Pancreas (tissue), 10 donors: ENCODE measurements around the gene UBASH3B. TPM values are rescaled to one million over a fixed set of nuclear protein-coding genes. Genes with fewer than 3 reads are reported as not detected.

Experiments used
- ATAC-seq, 4 donors: fragments of 200-7000 bp; cut with Tn5 transposase; one replicate each; pipeline versions ENCODE4 v1.8.0 to v1.9.1; 2020; ENCODE audit warnings: mild to moderate bottlenecking in 4 of 4, moderate library complexity in 4 of 4
- DNase-seq, 6 donors: peaks; one replicate each; pipeline ENCODE4 v3.0.0-alpha.2; 2020
- FAIRE-seq: peaks from 2 replicates; lab custom pipeline; 2012; peaks lifted over from hg19 to GRCh38; lab: Jason Lieb, UNC
- H3K27ac ChIP-seq, 4 donors: fragments of 200-600 bp; sonication (generic); 1 replicate in 3 of 4; 2 replicates in 1 of 4; pipeline versions ENCODE4 v1.5.0 to v1.8.0; 2020
- H3K27me3 ChIP-seq, 4 donors: fragments of 200-600 bp; one replicate each; pipeline ENCODE4 v1.8.0; 2021
- H3K36me3 ChIP-seq, 3 donors: fragments of 200-600 bp; sonication (generic) in 1 of 3; one replicate each; pipeline versions ENCODE4 v1.5.0 to v1.8.0; 2020 to 2021
- H3K4me1 ChIP-seq, 3 donors: fragments of 200-600 bp; one replicate each; pipeline ENCODE4 v1.8.0; 2021
- H3K4me3 ChIP-seq, 4 donors: fragments of 200-600 bp; sonication (generic) in 2 of 4; one replicate each; pipeline versions ENCODE4 v1.5.0 to v1.8.0; 2020 to 2021
- H3K9me3 ChIP-seq, 4 donors: fragments of 200-600 bp; one replicate each; pipeline ENCODE4 v1.8.0; 2021
- WGBS, 2 donors: extraction: QIAGEN DNeasy Blood & Tissue Kit; methylation state at CpG; one replicate each; pipeline ENCODE4 v1.1.7; 2013; 5-methylcytosine and 5-hydroxymethylcytosine counted together
- intact Hi-C, 3 donors: fragments of 100-400 bp; cut with DNase I; formaldehyde crosslinking; loops; one replicate each; pipeline versions ENCODE4 v1.11.1 to v1.14.2; 2022
- polyA plus RNA-seq, 2 donors: library from polyadenylated mRNA; stranded (reverse); fragments of 200-250 nt; gene quantifications; one replicate each; pipeline ENCODE4 v1.2.3, GENCODE V29; 2013
- total RNA-seq, 6 donors: library from RNA; stranded (reverse); fragmentation: NEBNext Ultra II Directional in 4 of 6; extraction: Animal tissue kit (Norgen Biotek cat#: 25700) in 4 of 6; gene quantifications; one replicate each; pipeline versions ENCODE4 v1.2.1 to v1.2.4, GENCODE V29; 2021 to 2023
- TF ChIP-seq, protein P1 (sequence below), 4 donors: fragments of 200-600 bp; sonication (generic) in 3 of 4; IDR thresholded peaks; one replicate each; pipeline versions ENCODE4 v1.5.0 to v1.8.0; 2021; ENCODE audit warnings: antibody characterized with exemption in 4 of 4
- donor health status: healthy with polysubstance abuse.
- donor health status: DM: no; HTN: no; CAD: no; lungs with moderate emphysema.
- donor health status: DM: no; HTN: no; CAD: no.
- donor health status: control.
- donor health status: control.
- donor health status: Bipolar disorder and iron deficiency.
- donor health status: DM: yes; HTN: yes; CAD: no.
- donor health status: DM: no; HTN: no; CAD: no.
- donor health status: DM: no; HTN: no; CAD: no.
- donor health status: DM: yes; HTN: yes; CAD: no.

Gene UBASH3B
- total and polyA plus RNA-seq, 8 donors: 0.56 to 5.8 (median 1.8) TPM

GRCh38 chr11:122780296-122780949 lies 124.9 kb downstream of the UBASH3B start:
- intact Hi-C loops: loop anchor here in 1 of 3 donors (5.0 to 10.0 kb wide), 2 partner anchors 153 to 196 kb away; no protein-coding TSS in a partner anchor

GRCh38 chr11:122781378-122782195 lies 126.1 kb downstream of the UBASH3B start:
- FAIRE-seq (no peak), ATAC-seq (peak; percentile 95 to 99 (median 96)), DNase-seq (peak; percentile 68 to 90 (median 84))
- Histone ChIP-seq H3K27ac (no peak overlapping the region), H3K36me3 (no peaks in the 10 kb centered on the region), H3K9me3 (no peaks in the 10 kb centered on the region), H3K27me3 (no peaks in the 10 kb centered on the region), H3K4me1 (no peaks in the 10 kb centered on the region), H3K4me3 (no peak overlapping the region)
- 17 to 18% methylated on average over 12 of the region's 12 CpGs for WGBS, 2 donors
- intact Hi-C loops: loop anchor here in 1 of 3 donors (5.0 to 10.0 kb wide), 2 partner anchors 154 to 197 kb away; no protein-coding TSS in a partner anchor
- TF ChIP-seq, protein P1, sequence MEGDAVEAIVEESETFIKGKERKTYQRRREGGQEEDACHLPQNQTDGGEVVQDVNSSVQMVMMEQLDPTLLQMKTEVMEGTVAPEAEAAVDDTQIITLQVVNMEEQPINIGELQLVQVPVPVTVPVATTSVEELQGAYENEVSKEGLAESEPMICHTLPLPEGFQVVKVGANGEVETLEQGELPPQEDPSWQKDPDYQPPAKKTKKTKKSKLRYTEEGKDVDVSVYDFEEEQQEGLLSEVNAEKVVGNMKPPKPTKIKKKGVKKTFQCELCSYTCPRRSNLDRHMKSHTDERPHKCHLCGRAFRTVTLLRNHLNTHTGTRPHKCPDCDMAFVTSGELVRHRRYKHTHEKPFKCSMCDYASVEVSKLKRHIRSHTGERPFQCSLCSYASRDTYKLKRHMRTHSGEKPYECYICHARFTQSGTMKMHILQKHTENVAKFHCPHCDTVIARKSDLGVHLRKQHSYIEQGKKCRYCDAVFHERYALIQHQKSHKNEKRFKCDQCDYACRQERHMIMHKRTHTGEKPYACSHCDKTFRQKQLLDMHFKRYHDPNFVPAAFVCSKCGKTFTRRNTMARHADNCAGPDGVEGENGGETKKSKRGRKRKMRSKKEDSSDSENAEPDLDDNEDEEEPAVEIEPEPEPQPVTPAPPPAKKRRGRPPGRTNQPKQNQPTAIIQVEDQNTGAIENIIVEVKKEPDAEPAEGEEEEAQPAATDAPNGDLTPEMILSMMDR (IDR thresholded peaks at IDR 0.05): peak; percentile 79 to 95 (median 86)

More at GRCh38 chr11:122780296-122780949, 124.9 kb downstream of the UBASH3B start:
- Histone ChIP-seq H3K27ac (no peak overlapping the region), H3K4me1 (no peaks in the 10 kb centered on the region), H3K36me3 (no peaks in the 10 kb centered on the region), H3K4me3 (no peak overlapping the region), H3K27me3 (no peaks in the 10 kb centered on the region), H3K9me3 (no peaks in the 10 kb centered on the region)
- ATAC-seq: no peak
- no peak for FAIRE-seq
- no peak for DNase-seq
- 74 to 82% methylated on average over 10 of the region's 10 CpGs for WGBS, 2 donors
- TF ChIP-seq, protein P1 (IDR thresholded peaks at IDR 0.05): no peak

- Histone ChIP-seq H3K27me3 (no peaks in the 10 kb centered on the region), H3K4me3 (no peak overlapping the region), H3K9me3 (no peaks in the 10 kb centered on the region), H3K4me1 (no peaks in the 10 kb centered on the region), H3K27ac (no peak overlapping the region), H3K36me3 (no peaks in the 10 kb centered on the region)
- WGBS, 2 donors: 83 to 91% methylated on average over 2 of the region's 2 CpGs
- DNase-seq (no peak), FAIRE-seq (no peak), ATAC-seq (no peak)
- TF ChIP-seq, protein P1 (IDR thresholded peaks at IDR 0.05): no peak
- intact Hi-C loops: loop anchor here in 1 of 3 donors (5.0 to 10.0 kb wide), 2 partner anchors 155 to 197 kb away; no protein-coding TSS in a partner anchor
Observed at GRCh38 chr11:122782222-122782621, 126.7 kb downstream of the UBASH3B start.

DNA sequence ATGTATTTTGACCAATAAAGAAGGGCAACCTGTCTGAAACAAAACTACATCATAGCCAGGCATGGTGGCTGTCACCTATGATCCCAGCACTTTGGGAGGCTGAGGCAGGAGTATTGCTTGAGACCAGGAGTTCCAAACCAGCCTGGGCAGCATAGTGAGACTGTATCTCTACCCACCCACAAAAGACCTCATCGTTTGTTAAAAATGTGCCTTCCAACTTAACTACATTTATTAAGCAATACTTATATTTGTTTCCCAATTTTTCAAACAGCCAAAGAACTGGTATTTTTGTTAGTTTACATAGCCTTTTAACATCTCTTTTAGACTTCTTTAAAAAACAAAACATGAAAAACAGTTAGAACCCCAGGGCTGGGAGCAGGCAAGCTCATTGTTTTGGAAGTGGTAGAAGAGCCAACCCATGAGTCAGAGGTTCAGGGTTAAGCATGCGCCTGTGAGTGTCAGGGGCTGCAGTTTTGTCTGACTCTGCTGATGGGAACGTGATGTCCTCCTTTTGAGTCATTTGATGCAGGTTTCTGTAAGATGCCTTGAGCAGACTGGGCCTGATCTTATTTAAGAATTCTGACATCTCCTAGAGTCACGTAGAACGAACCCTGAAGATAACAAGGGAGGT lies 128.9 kb downstream of the UBASH3B start:
- Histone ChIP-seq H3K27me3 (no peaks in the 10 kb centered on the region), H3K4me1 (no peaks in the 10 kb centered on the region), H3K4me3 (no peak overlapping the region), H3K9me3 (no peaks in the 10 kb centered on the region), H3K36me3 (no peaks in the 10 kb centered on the region), H3K27ac (no peak overlapping the region)
- WGBS, 2 donors: 58 to 59% methylated on average over 5 of the region's 5 CpGs
- DNase-seq (no peak), ATAC-seq (peak in 2 of 4 donors; percentile 28 to 35), FAIRE-seq (no peak)
- intact Hi-C loops: loop anchor here in 1 of 3 donors (5.0 to 10.0 kb wide), 2 partner anchors 157 to 200 kb away; no protein-coding TSS in a partner anchor
- TF ChIP-seq, protein P1 (IDR thresholded peaks at IDR 0.05): no peak
